ENCODE data around the gene SOX6.
A peak's percentile ranks its signal among the peaks of the same experiment; 100 is the strongest.
"Not testable (repeated sequence)": the region's sequence is repeated elsewhere in the genome, so short reads cannot be mapped to it uniquely, and the experiment has no call there.

Gene SOX6

DNA sequence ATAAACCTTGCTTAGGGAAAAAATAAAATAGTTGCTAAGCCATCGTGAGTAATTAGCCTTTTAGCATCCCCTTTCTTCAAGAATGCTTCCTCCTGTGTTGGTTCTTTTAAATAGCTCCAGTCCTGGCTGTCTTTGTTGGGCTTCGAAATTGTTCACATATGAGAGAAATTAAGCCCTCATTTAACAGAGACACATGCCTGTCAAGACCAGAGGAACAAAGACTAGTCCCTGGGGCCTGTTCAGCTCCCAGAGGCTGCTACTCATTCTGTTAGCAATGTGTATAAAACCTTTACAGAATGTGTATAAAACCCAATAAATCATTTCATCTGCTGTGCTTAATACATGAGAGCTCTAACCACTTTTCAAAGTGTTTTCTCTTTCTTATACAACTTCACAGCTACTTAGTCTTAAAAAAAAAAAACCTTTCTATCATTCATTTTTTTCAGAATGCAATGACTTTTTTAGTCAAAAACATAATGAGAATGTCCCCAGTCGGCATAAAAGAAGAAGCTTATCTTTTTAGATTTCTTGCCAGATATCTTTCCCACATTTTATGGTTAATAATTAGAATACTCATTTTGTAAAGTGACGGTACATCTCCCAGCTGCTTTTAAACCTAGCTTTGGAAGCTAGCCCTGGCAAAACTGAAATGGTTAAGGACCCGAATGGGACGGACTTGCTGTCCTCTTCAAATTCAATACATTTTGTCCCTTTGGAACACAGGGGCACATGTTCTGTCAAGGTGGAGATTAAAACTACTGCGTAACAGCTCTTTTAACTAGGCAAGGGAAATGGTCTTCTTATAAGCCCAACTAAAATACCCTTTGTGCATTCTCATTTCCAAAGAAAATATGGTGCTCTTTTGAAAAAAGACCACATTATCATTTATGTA, 186.1 kb downstream of the SOX6 start:
- no peak overlapping the region for H3K4me3 ChIP-seq (ENCODE audit: low read depth, low read length)
- no peak for DNase-seq (ENCODE audit: low read depth)

DNA sequence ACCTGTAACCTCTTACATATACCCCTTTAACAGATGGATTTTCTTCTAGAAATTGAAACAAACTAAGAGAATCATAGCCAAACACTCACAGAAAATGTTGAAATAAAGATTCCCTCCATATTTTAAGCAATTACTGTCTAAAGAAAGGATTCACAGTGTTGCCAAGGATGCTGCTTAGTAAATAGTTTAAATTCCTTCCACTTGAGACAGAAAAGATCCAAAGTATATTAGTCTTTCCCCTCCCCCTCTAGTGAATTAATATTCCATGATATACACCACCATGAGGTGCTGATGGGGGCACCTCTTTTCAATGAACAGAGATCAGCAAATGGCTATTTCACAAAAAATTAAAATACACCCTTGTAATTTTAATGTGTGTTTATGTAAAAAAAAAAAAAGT, 186.8 kb downstream of the SOX6 start:
- no peak for DNase-seq (ENCODE audit: low read depth)
- H3K4me3 ChIP-seq (ENCODE audit: low read depth, low read length), result no peak overlapping the region

DNA sequence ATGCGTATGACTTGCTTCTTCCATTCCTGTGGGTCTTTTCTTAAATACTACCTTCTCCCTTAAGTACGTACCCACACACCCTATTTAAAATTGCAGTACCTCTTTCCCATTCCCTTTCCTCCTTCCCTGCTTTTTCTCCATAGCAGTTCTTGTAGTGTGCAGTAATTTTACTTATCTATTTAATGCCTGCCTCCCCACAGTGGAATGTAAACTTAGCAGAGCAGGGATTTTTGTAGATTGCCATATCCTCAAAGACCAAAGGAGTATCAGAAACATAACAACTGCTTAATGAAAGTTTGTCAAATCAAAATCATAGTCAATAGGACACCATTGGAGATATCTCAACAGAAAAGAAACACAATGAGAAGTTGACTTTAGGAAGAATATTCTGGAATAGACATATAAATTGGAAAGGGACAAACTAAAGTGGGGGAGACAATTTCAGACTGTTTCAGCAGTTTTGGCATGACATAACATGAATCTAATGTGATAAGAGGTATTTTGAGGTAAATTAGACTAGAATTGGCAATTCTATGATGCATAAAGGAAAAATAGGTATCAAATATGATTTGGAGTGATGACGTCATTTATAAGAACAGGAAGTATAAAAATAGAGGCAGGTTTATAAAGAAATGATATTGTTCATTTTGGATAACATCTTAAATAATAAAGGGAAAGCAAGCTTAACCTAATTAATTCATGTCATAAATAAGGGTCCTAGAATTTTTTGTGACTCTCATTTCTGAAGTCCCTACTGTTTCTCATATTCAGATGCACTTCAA, 188.4 kb downstream of the SOX6 start:
- DNase-seq (ENCODE audit: low read depth), result no peak
- no peak overlapping the region for H3K4me3 ChIP-seq (ENCODE audit: low read depth, low read length)

DNA sequence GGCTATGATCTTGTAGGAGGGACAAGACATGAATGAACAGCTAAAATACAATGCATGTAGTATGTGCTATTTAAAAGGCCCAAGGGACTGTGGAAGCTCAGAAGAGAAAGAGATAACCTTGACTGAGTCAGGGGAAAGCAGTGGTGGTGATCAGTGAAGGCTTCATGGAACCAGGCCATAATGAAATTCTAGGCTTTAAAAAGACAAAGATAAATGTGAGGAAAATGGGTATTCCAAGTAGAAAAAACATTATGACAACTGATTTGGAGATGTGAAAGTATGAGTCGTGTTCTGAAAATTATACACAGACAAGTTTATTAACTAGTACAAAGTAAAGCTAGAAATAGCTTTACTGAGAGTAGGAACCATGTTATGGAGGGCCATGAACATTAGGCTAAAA, 189.8 kb downstream of the SOX6 start:
- no peak overlapping the region for H3K4me3 ChIP-seq (ENCODE audit: low read depth, low read length)
- no peak for DNase-seq (ENCODE audit: low read depth)

DNA sequence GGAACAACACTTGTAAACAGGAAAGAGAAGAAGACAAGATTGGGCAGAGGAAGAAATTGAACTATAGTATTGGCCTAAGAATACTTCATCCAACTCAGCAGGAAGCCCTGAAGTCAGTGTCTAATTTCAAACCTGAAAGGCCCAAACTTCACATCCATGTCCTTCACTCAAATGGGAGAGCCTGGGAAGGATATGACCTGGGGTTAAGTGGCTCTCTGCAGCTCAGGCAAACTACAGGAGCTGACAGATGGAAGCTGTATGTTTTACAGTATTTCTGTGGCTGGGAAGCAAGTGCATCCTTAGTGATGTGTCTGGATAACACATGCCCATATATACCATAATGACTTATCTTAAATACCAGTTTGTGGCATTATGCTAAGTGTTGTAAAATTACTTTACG, 196.2 kb downstream of the SOX6 start:
- DNase-seq (ENCODE audit: low read depth), result no peak

DNA sequence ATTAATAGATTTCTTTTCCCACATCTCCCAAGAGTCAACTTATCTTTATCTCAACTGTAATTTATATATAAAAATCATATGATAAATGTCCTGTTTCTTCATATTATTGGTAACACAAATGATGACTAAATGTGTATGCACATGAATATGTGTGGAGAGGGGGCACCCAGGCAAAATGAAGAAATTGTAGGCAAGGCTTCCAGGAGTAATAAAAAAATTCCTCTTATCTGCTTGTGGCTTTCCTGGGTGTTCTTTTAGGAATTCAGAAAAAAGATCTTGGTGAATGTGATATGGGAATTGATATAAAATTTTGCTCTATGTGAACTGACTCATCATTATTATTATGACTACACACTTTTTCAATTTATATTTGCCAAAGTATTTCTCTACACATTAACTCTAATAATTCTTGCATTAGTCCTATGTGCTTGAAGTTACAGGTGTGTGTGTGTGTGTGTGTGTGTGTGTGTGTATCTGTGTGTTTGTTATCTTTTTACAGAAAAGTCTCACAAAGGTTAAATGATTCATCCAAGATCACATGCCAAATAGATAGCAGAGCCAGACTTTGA, 197.8 kb downstream of the SOX6 start:
- DNase-seq (ENCODE audit: low read depth), result no peak
- no peak overlapping the region for H3K4me3 ChIP-seq (ENCODE audit: low read depth, low read length)

More for the DNA sequence above, 196.2 kb downstream of the SOX6 start:
- no peak overlapping the region for H3K4me3 ChIP-seq (ENCODE audit: low read depth, low read length)

DNA sequence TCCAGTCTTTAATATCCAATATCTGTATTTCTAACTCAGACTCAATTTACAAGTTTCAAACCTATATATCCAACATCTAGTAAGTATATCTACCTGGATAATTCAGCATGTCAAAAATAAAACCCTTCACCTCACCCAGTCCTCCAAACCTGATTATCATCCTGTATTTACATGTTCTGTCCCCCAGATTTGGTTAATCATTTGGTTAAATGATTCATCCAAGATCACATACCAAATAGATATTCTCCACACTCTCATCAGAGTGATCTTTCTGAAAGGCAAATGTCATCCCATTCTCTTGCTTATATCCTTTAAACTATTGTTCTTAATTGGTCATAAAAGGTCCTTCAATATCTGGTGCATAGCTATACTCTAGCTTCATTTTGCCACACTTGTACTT, 199.0 kb downstream of the SOX6 start:
- no peak overlapping the region for H3K4me3 ChIP-seq (ENCODE audit: low read depth, low read length)
- DNase-seq (ENCODE audit: low read depth), result no peak

DNA sequence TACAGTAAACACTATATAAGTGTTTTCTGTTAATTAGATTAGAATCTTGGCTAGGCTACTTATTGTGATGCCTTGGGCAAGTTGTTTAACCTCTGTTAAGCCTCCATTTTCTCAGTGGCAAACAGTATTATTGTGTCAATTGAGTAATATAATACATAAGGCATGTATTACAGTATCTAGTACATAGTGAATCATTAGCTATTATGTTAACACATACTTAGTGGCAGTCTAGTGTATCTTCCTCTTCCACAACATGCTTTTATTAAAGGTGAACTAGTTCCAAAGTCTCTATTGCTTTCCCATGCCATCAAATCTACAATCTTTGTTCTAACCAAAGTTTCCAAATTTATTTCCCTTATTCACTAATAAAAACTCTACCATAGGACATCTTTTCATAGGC, 200.9 kb downstream of the SOX6 start:
- DNase-seq (ENCODE audit: low read depth), result no peak
- H3K4me3 ChIP-seq (ENCODE audit: low read depth, low read length), result no peak overlapping the region

DNA sequence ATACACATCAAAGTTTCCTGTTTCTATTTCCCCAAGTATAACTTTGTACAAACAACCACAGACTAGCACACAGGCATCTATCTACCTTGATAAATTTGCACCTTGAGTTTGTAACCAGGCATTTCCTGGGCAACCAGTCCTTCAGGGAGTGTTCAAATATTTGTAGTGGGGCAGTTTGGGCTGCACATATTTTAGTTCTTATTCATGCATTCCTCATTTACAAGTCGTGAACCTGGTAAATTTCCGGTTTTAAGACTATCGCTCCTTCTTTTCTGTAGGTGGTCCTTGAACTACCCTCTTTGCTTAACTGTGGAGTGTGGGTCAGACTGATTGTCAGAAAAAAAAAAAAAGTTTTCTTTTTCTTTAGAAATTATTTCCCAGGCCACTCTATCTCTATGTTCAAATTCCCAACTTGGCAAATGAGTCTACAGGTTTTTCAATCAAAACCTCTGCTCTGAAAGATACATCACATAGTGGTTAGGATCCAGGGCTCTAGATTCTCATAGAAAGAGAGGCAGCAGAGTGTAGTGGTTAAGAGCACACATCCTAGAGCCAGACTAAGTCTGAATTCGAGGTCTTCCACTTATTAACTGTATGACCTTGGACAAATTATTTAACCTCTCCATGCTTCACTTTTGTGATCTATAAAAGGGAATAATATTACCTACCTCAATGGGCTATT, 201.5 kb downstream of the SOX6 start:
- no peak overlapping the region for H3K4me3 ChIP-seq (ENCODE audit: low read depth, low read length)
- DNase-seq (ENCODE audit: low read depth), result no peak

DNA sequence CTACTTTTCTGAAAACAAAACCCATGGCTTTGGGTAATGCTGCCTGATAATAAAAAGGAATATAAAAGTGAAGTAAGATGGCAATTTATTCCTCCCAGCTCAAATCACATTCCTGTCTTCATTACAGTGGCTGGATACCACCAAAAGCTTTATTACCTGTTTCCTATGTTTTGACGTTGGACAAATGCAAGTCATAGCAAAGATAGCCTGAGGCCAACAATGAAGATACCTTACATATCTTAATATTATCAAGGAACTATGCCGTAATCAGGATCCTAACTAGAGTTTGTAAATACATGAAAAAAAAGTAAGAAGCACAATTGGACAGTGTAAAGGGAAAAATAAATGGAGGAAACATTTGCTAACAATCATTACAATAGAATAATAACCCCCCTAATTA, 202.4 kb downstream of the SOX6 start:
- H3K4me3 ChIP-seq (ENCODE audit: low read depth, low read length), result no peak overlapping the region
- DNase-seq (ENCODE audit: low read depth), result no peak

DNA sequence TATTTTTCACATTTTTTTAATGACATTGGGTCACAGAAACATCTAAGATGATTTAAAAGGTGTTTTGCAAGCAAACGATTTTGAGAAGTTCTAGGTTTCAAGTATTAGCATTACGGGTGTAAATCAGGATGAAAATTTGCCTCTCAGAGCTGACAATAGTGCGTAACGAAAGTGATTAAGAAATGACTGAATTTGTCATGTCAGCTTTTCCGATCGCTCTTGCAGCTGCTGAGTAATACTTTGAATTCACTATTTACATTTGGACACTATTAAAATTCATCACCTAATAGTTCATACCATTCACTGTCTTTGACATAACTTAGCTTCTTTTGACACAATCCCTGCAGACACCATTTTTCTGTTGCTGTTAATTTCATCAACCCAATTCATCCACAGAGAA, 205.2 kb downstream of the SOX6 start:
- DNase-seq (ENCODE audit: low read depth), result no peak
- H3K4me3 ChIP-seq (ENCODE audit: low read depth, low read length), result no peak overlapping the region

DNA sequence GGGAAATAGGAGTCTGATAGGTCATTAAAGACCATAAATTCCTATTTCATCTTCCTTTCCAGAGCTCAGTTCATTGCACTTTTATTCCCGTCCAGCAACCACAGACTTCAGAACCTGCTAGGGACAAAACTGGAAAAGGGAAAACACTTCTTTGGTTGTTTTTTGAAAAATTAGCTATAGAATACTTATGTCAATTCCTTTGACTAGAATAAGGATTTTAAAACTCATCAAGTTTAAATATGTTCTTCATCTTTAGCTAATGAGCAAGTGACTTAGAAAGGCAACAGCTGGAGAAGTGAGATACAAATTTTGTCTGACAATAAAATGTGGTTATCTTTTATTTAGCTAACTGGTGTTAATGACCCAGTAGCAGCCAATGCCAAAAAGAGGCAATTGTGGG, 206.9 kb downstream of the SOX6 start:
- no peak for DNase-seq (ENCODE audit: low read depth)
- no peak overlapping the region for H3K4me3 ChIP-seq (ENCODE audit: low read depth, low read length)

DNA sequence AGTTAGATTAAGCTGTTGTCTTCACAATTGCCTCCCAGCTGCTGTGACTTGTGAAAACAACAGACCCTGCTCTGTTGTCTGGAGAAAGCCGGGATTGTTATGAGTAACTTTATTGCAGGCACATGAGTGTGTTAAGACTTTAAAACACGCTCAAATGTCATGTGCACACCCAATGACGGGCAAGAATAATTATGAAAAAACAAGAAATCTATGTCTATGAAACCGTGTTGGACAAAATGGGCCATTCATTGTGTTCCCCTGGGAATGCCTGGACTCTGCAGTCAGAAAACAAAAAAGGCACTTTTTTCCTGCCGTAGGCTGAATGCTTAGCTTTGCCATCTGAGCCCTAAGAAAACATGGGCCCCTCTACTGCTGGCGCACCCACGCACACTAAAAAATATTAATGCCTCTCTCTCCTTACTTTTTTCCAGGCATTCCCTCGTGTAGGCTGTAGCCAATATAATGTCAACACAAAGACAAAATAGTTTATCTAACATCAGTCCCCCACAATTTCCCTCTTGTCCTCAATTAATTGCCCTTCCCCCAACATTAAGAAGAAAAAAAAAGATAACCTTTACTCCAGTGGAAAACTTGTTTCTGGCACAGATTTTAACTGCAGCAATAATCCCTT, 207.9 kb downstream of the SOX6 start:
- H3K4me3 ChIP-seq (ENCODE audit: low read depth, low read length), result no peak overlapping the region
- peak; percentile 21 for DNase-seq (ENCODE audit: low read depth)

DNA sequence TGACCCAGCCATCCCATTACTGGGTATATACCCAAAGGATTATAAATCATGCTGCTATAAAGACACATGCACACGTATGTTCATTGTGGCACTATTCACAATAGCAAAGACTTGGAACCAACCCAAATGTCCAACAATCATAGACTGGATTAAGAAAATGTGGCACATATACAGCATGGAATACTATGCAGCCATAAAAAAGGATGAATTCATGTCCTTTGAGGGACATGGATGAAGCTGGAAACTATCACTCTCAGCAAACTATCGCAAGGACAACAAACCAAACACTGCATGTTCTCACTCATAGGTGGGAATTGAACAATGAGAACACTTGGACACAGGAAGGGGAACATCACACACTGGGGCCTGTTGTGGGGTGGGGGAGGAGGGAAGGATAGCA, 209.4 kb downstream of the SOX6 start:
- DNase-seq (ENCODE audit: low read depth); H3K4me3 ChIP-seq (ENCODE audit: low read depth, low read length): not testable (repeated sequence)

DNA sequence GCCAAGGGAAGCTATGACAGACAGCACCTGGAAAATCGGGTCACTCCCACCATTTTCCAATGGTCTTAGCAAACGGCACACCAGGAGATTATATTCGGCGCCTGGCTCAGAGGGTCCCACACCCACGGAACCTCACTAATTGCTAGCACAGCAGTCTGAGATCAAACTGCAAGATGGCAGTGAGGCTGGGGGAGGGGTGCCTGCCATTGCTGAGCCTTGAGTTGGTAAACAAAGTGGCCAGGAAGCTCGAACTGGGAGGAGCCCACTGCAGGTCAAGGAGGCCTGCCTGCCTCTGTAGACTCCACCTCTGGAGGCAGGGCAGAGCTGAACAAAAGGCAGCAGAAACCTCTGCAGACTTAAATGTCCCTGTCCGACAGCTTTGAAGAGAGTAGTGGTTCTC, 214.7 kb downstream of the SOX6 start:
- DNase-seq (ENCODE audit: low read depth); H3K4me3 ChIP-seq (ENCODE audit: low read depth, low read length): not testable (repeated sequence)

DNA sequence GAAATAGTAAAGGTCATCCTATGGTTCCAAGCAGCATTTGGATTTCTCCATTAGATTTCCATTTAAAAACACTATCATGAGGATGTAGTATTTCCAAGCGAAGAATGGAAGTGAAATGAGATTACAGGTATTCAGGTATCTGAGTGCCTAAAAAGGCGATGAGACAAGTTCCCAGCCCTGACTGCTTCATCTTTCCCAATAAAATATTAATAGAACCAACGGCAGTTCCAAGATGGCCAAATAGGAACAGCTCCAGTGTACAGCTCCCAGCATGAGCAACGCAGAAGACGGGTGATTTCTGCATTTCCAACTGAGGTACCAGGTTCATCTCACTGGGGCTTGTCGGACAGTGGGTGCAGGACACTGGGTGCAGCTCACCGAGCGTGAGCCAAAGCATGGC, 215.2 kb downstream of the SOX6 start:
- DNase-seq (ENCODE audit: low read depth); H3K4me3 ChIP-seq (ENCODE audit: low read depth, low read length): not testable (repeated sequence)

DNA sequence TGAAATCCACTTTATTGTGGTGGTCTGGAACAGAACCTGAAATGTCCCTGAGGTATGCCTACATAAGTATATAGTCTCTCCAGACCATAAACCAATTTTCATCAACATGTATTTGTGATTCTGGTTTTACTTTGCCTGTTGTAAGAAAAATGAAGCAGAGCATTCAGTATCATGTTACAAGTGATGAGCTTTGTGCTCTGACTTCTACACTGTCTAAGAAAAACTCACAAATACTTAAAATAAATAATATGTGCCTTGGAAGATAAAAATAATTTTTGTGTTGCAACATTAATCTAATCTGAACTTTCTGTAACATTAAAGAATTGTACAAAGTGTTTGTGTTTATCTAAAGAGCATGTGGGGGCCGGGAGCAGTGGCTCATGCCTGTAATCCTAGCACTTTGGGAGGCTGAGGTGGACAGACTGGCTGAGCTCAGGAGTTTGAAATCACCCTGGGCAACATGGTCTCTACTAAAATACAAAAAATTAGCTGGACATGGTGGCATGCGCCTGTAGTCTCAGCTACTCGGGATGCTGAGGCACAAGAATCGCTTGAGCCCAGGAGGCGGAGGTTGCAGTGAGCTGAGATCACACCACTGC, 219.5 kb downstream of the SOX6 start:
- DNase-seq (ENCODE audit: low read depth), result no peak
- no peak overlapping the region for H3K4me3 ChIP-seq (ENCODE audit: low read depth, low read length)

DNA sequence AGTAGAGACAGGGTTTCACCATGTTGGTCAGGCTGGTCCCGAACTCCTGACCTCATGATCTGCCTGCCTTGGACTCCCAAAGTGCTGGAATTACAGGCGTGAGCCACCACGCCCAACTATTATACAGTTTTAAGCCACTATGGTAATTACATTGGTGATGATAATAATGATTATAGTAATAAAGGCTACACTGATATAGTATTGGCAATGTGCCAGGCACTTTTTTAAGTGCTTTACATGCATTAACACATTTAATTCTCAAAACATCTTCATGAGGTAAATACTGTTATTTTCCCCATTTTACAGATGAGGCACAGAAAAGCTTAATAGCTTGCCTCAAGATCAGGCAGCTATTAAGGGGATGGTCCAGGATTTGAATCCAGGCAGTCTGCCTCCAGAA, 222.5 kb downstream of the SOX6 start:
- no peak for DNase-seq (ENCODE audit: low read depth)
- H3K4me3 ChIP-seq (ENCODE audit: low read depth, low read length), result no peak overlapping the region

DNA sequence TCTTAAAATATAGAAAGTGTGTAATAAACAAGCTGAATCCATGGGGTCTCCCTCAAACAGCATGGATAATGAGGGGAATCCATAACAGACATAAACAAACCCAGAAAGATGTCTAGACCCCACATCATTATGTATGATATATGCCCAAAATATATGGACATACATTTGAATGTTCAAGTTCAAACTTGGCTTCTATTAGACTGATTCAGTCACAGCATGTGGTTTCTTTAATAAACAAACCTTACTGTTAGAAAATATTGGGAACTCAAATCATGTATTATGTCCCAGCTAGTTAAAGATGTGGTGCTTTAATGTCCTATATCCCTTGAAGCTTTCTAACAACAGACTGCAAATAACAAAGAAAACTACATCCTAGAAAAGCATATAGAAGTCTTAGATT, 228.6 kb downstream of the SOX6 start:
- no peak overlapping the region for H3K4me3 ChIP-seq (ENCODE audit: low read depth, low read length)
- DNase-seq (ENCODE audit: low read depth), result no peak
